Dedifferentiated amniotic fluid mesenchymal stem cell (primary cell): ENCODE results near the gene SLC39A8.

Experiments used
- DNase-seq: peaks from one replicate; pipeline ENCODE4 v3.0.0-alpha.2; 2016; ENCODE audit errors: extremely low spot score

The SLC39A8 gene

GRCh38 chr4:102230194-102230593 is 115.1 kb downstream of the SLC39A8 start:
- DNase-seq: no peak

- no peak for DNase-seq
These were observed 117.9 kb downstream of the SLC39A8 start for GRCh38 chr4:102227388-102227787.

- DNase-seq: no peak
These were observed 121.8 kb downstream of the SLC39A8 start for GRCh38 chr4:102223461-102223860.

- DNase-seq: no peak
These were observed 122.4 kb downstream of the SLC39A8 start for GRCh38 chr4:102222838-102223409.

GRCh38 chr4:102219129-102219528 is 126.2 kb downstream of the SLC39A8 start:
- no peak for DNase-seq

- no peak for DNase-seq
These were observed 126.6 kb downstream of the SLC39A8 start for GRCh38 chr4:102218656-102219055.

GRCh38 chr4:102217775-102218355 is 127.4 kb downstream of the SLC39A8 start:
- no peak for DNase-seq

- DNase-seq: peak; percentile 54
These were observed 127.9 kb downstream of the SLC39A8 start for GRCh38 chr4:102217345-102217744.

GRCh38 chr4:102216666-102217065 is 128.6 kb downstream of the SLC39A8 start:
- no peak for DNase-seq

- no peak for DNase-seq
These were observed 132.3 kb downstream of the SLC39A8 start for GRCh38 chr4:102213031-102213430.
